GM20431 (cell line): ENCODE data around the gene WDR19.
"Not testable (repeated sequence)": the region's sequence is repeated elsewhere in the genome, so short reads cannot be mapped to it uniquely, and the experiment has no call there.

Source experiments
- in situ Hi-C: fragments of 300-500 bp; cut with MseI, MboI; formaldehyde crosslinking; loops from one replicate; pipeline ENCODE4 v1.15.0; 2020; ENCODE audit warnings: low sequenced_read_pairs; ENCODE audit not compliant: unreplicated experiment

Gene WDR19

DNA sequence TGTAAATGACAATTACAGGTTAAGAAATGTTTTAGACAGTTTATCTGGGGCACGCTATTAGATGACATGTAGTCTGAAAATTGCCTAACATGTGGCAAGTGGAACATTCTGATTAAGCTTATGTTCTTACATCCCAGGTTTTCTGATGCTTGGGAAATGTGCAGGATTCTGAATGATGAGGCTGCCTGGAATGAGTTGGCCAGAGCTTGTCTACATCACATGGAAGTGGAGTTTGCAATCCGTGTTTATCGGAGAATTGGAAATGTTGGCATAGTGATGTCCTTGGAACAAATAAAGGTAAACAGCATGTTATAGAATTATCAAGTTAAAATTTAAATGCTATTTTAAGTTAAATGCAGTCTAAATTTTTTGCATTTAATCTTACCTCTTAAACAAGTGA lies 49.3 kb downstream of the WDR19 start:
- in situ Hi-C loops, result no loop called here

- in situ Hi-C loops, result no loop called here
Measured at GRCh38 chr4:39232100-39232499, 49.8 kb downstream of the WDR19 start.

GRCh38 chr4:39233114-39233513 lies 50.8 kb downstream of the WDR19 start:
- in situ Hi-C loops, result no loop called here

GRCh38 chr4:39233783-39234182 lies 51.5 kb downstream of the WDR19 start:
- in situ Hi-C loops, result no loop called here

GRCh38 chr4:39235021-39235420 lies 52.7 kb downstream of the WDR19 start:
- in situ Hi-C loops, result no loop called here

GRCh38 chr4:39235696-39236095 lies 53.4 kb downstream of the WDR19 start:
- in situ Hi-C loops, result no loop called here

DNA sequence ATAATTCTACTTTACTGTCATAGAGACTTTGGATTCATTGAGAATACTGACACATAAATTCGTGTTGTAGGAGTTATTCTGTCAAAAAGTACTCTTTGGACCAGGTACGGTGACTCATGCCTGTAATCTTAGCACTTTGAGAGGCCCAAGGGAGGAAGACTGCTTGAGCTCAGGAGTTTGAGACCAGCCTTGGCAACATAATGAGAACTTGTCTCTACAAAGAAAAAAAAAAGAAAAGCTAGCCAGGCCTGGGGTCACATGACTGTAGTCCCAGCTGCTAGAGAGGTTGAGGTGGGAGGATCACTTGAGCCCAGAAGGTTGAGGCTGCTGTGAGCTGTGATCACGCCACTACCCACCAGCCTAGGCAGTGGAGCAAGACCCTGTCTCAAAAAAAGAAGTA lies 54.9 kb downstream of the WDR19 start:
- in situ Hi-C loops, result no loop called here

GRCh38 chr4:39243462-39243861 lies 61.1 kb downstream of the WDR19 start:
- in situ Hi-C loops, result no loop called here

- in situ Hi-C loops, result no loop called here
Measured at GRCh38 chr4:39255266-39255665, 72.9 kb downstream of the WDR19 start.

DNA sequence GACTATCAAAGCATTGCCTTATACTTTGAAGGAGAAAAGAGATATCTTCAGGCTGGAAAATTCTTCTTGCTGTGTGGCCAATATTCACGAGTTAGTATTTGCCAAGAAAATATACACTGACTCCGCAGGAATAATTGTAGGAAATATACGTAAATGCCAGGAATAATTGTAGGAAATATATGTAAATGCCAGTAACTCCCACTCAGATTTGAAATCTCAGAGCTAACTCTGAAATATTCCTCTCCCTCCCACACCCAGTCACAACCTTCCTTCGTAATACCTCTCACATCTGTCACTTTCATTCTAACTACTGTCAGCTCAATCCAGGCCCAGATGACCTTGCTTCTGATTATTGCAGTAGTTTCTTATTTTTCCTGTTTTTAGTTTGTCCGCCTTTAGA lies 73.5 kb downstream of the WDR19 start:
- in situ Hi-C loops, result no loop called here

DNA sequence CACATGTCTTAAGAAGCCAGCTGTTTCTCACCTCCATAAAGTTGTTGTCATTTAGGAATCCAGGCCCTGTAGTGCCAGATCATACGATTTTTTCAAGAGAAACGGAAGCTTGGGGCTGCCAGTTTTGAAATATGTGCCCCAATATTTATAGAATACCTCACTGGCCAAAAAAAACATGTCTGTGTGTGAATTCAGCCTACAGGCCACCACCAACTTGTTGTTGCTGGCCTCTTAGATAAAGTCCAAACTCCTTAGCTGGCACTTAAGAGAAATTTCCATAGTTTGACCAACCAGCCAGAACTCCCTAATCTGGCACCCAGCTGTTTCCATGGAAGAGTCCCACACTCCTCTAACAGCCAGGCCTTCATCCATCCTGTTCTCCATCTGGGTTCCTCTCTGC lies 74.1 kb downstream of the WDR19 start:
- in situ Hi-C loops, result no loop called here

DNA sequence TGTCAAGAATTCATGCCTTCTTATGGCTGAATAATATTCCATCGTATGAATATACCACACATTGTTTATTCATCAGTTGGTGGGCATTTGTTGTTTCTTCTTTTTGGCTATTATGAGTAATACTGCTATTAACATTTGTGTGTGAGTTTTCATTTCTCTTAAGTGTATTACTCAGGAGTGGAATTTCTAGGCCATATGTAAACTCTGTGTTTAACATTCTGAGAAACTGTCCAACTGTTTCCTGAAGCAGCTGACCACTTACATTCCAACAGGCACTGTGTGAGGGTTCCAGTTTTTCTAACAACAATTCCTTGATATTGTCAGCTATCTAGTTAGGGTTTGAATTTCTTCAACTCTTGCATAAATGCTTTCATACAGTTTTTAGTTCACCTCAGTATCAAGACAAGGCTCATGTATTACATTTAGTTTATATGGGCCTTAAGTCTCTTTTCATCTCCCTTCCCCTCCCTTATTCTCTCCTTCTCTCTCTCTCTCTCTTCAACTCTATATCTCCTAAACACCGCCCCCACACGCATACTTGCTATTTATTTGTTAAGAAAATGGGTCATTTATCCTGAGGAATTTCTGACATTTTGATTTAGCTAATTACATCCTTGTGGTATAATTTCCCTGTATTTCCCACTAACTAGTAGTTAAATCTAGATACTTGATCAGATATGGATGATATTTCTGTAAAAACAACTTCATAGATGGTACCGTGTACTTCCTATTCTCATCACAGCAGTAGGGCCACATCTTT lies 77.4 kb downstream of the WDR19 start:
- in situ Hi-C loops, result no loop called here

DNA sequence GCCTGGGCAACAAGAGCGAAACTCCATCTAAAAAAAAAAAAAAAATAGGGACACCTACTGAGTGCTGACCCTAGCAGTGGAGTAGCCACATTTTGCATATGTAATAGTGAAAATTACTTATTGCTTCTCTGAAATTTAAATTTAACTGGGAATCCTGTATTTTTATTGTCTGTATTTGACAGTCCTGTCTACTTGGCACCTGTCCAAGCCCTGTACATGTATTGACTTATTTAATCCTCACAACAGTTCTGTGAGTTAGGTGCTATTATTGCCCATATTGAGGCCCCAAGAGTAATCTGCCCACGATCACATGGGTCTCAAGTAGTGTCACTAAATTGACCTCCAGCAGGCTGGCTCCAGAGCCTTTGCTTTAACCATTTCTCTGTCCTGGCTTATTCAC lies 81.6 kb downstream of the WDR19 start:
- in situ Hi-C loops, result no loop called here

DNA sequence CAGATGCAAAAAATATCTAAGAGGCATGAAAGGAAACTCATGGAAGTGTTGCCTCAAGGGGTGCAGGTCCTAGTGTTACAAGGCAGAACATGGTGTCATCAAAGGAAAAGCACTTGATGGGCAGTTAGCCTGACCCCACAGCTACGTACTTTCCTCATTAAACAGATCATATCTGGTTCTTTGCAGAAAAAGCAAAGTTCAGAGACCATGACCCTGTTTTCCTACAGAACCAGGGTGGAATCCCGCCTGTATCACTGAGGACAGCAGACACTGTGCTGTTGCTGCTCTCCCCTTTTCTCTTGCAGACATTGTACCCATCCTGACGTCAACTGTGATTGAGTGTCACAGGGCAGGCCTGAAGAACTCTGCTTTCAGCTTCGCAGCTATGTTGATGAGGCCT lies 92.2 kb downstream of the WDR19 start:
- in situ Hi-C loops, result no loop called here

DNA sequence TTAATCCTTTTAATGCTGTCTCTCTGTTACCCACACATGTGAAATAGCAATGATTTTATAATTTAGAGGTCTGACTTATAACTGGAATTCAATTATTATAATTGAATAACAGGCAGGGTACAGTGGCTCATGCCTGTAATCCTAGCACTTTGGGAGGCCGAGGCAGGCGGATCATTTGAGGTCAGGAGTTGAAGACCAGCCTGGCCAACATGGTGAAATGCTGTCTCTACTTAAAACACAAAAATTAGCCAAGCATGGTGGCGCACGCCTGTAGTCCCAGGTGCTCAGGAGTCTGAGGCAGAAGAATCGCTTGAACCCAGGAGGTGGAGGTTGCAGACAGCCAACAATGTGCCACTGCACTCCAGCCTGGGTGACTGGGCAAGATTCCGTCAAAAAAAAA lies 95.3 kb downstream of the WDR19 start:
- in situ Hi-C loops, result not testable (repeated sequence)

- in situ Hi-C loops, result no loop called here
Measured at GRCh38 chr4:39278476-39278875, 96.1 kb downstream of the WDR19 start.

DNA sequence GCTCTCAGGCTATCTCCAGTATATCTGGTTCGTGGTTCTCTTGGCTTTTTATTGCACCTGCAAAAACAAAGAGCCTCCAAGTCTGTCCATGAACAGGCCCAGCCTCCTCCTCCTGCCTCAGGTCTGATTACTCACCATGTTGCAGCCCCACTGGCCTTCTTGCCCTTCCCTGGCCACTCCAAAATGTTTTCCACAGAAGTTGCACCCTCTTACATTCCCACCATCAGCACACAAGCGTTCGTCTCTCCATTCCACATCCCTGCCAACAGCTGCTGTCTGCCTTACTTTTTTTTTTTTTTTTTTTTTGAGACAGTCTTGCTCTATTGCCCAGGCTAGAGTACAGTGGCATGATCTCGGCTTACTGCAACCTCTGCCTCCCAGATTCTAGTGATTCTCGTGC lies 97.1 kb downstream of the WDR19 start:
- in situ Hi-C loops, result no loop called here

DNA sequence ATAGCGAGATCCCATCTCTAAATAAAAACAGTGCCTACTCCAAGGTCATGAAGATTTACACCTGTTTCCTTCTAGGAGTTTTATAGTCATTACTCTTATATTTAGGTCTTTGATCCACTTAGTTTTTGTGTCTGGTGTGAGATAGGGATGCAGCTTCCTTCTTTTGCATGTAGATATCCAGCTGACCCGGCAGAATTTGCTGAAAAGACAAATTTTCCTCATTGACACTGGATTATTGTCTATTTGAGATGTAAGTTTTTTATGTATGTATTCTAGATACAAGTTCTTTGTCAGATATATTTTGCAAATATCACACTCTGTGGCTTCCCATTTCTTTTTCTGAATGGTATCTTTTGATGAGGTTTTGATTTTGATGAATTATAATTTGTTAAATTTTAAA lies 98.4 kb downstream of the WDR19 start:
- in situ Hi-C loops, result no loop called here

DNA sequence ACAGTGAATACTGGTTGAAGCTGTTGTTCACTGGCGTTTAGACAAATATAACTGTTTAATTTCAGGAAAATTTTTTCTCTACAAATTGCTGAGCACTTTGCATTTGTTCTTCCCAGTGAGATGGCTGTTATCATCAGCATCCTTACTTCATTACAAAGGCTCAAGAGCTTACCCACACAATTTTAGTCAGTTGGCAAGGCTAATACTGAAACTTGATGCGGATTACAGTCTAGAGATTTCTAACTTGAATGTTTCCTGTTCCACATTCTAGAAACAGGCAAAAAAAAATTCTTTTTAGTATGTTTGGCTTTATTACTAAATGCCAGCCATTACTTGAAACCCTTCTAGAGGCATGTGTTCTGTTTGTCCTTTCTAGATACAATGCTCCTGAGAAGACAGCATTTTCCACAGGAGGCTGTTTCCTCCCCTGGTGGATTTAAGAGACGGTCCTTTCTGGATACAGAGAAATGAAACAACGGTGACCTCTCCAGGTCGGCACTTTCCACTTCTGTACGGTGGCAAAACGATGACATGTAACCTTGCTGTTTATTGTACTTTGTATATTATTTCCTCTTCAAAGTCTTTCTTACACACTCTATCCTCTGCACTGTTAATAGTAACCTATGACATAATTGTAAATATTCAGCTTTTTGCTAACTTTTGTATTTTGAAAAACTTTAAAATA lies 102.9 kb downstream of the WDR19 start:
- in situ Hi-C loops, result no loop called here

GRCh38 chr4:39285853-39286252 lies 103.5 kb downstream of the WDR19 start:
- in situ Hi-C loops, result no loop called here

- in situ Hi-C loops, result no loop called here
Measured at GRCh38 chr4:39286263-39286662, 103.9 kb downstream of the WDR19 start.

GRCh38 chr4:39287223-39287622 lies 104.9 kb downstream of the WDR19 start:
- in situ Hi-C loops, result no loop called here
